NCI-H748 (cell line): Measurements from ENCODE around the gene KCNK1.

ENCODE experiments used
- DNase-seq: peaks from one replicate; lab custom pipeline; 2025; ENCODE audit not compliant: unreplicated experiment; lab: John Stamatoyannopoulos, UW

KCNK1 gene

DNA sequence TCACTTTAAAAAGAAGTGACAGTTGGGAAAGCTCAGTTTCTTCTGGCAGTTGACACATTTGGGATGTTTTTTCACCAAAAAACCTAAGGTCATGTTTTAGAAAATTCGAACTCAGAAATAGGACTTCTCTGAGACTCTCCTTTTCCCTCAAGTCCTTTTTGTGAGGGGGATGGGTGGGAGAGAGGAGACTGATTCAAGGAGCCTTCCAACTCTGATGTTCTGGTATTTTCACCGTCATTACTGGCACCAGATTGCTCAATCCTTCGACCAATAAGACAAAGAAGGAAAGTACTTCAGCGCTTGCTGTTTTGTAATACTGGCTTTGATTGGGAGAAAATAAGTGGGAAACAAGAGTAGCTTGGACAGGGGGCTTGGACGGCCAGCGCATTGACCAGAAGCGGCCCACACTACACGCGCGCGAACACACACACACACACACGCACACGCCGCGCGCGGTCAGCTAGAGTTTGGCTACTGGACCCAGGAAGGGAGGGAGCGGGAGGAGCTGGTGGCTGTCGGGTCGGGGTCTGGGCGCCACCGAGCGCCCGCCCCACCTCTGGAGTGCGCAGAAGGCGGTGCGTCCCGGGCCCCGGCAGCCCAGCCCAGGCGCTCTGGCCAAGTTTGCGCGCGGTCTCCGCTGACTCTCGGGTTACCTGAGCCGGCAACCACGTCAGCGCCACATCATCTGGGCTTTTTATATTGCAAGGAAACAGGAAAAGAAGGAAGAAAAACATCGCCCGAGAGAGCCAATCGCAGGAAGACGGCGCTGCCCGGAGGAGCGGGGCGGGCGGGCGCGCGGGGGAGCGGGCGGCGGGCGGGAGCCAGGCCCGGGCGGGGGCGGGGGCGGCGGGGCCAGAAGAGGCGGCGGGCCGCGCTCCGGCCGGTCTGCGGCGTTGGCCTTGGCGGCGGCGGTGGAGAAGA is at the start of gene KCNK1:
KCNK1 (plus strand) TSS at position 855 of the 921 bp plus-strand sequence; CDS start at position 921, 66 bp downstream.
- DNase-seq, result peak; percentile 65

DNA sequence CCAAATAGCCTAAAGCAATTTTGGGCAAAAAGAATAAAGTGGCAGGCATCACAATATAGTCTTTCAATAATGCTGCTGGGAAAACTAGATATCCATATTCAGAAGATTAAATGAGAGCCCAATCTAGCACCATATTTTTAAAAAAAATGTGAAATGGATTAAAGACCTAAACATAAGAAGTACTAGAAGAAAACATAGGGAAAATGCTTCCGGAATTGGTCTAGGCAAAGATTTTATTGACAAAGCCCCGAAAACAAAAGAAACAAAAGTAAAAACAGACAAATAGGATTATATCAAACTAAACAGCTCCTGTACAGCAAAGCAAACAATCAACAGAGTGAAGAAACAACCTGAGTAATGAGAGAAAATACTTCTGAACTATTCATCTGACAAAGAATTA is 48.6 kb upstream of the KCNK1 start:
- DNase-seq, result no peak

DNA sequence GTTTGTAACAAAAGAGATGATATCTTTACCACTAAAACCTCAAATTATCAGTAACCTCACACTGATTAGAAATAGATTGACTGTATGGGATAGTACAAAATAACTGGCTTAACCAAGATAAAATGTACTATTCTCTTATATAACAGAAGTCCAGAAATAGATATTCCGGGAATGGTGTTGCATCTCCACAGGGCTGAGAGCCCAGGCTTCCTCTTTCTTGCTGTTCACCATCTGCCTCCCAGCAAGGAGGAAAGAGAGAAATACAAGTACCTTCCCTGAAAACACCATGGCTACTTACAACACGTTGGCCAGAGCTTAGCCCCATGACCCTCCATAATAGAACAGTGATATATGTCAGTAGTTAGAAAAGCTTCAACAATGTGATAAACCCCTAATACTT is 47.0 kb upstream of the KCNK1 start:
- no peak for DNase-seq

DNA sequence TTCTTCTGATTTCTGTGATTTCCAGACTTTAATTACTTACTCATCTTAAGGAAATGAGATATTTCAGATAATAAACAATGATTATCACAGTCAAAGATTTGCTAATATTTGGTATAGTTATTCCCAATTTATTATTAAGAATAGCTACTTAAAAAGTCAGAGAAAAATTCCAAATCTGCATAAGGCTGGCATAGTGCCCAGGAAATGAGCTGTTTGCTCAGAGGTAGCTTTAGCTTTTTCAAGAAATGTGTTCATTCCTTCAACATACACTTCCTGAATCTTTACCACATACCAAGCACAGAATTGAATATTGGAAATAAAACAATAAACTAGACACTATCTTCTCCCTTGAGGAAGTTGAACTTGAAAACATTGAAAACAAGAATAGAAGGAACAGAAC is 44.3 kb upstream of the KCNK1 start:
- DNase-seq, result no peak

DNA sequence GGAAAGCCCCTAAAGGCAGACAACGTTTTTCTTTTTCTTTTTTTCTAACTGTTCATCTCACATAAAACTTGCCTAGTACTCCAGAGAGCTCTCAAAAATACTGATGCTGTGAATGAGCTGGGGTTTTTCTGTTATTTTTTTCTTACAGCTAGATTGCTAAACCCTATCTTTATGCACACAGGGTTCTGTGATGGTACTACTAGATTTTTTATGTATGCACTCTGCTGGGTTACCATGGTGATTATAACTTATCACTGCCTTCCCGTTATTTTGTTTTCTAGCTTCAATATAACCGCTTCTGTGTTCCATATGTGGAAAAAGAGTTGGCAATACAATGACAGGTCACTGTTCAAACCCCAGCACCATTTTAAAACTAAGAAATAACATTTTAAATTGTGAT is 43.7 kb upstream of the KCNK1 start:
- DNase-seq, result no peak

DNA sequence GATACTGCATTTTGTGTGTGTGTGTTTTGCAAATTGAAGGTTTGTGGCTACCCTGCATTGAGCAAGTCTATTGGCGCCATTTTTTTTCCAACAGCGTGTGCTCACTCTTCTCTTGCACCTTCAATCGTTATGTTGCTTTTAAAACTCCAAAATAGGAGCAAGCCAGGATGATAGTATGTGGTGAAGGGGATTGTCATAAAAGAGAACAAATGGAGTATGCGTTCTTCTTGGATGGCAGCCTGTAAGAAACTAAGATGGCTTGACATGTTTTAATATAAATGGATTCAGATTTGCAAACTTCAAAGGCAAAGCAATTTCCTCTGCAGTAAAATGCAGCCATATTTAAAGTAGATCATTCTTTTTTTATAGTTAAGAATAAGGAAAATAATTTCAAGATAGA is 43.2 kb upstream of the KCNK1 start:
- DNase-seq, result no peak

DNA sequence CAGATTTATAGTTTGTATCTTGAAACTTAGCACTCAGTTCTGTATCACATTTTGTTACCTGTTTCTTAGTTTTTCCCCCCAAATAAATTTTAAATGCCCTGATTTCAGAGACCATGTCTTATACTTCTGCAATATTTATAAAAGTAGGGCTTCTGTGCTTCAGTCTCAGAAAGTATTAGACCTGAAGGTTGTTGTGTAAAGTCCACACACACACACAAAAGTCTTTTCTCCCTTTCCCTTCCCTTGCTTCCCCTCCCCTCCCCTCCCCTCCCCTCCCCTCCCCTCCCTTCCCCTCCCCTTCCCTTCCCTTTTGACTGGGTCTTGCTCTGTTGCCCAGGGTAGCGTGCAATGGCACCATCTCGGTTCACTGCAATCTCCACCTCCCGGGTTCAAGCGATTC is 41.0 kb upstream of the KCNK1 start:
- no peak for DNase-seq

DNA sequence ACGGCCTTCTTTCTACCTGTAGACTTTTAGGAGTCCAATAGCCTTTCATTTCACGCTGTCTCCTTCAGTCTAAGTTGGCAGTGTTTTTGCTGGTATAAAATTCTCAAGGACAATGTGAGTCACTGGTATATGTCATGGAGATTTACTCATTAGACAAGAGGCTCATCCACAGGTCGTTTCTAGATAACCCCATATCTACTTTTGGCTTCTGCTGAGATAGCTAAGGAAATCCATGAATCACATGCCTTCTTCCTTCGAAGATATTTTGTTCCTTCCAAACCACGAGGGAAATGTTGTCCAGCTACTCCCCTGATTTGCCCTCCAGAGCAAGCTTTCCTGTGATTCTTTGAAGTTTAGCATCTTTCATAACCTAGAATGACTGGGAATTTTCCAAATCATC is 38.5 kb upstream of the KCNK1 start:
- DNase-seq, result no peak

DNA sequence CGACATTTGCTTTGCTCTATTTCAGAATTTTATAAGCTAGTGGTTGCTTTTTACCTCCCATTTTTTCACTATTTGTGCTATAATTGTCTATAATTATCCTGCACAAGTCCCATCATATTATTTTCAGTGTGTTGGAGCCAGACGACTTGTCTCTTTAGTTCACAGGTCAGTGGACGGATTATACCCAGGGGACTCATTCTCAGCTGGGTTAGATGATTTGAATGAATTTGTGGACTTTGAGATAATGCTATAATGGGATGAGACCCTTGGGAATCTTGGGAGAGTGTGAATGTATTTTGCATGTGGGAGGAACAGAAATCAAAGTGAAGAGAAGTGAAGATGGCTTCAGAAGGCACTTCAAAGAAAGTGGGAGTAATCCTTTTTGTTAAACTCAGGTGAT is 31.5 kb upstream of the KCNK1 start:
- DNase-seq, result no peak

DNA sequence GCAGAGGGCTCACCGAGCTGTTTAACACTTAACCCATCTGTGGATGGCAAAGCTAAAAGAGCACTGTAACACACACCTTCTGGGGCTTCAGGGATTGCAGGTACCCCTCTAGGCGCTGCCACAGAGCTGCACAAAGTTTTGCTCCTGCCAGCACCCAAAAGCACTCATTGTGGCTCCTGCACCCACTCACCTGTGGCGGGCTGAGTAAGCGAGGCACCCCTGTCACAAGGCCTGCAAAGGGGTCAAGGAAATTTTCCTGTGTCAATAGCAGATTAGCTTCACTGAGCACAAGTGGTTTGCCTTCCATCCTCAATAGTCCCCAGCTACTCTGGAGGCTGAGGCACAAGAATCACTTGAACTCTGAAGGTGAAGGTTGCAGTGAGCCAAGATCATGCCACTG is 29.5 kb upstream of the KCNK1 start:
- DNase-seq, result no peak

DNA sequence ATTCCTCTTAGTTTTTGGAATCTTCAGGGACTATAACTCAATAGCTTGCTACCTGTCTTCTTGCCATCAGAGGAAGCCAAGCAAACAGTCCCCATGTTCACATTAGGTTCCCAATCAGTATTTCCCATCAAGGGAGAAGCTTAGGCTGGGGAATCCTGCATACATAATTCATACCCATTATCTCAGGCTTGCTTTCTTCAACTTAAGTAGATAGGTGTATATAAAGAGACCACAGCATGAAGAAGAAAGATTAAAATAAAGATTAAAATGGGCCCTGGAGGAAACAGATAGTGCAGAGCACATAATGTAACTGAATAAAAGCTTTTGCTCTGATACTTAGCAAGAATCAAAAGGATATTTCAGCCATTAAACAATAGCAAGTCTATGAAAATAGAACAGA is 29.0 kb upstream of the KCNK1 start:
- no peak for DNase-seq

DNA sequence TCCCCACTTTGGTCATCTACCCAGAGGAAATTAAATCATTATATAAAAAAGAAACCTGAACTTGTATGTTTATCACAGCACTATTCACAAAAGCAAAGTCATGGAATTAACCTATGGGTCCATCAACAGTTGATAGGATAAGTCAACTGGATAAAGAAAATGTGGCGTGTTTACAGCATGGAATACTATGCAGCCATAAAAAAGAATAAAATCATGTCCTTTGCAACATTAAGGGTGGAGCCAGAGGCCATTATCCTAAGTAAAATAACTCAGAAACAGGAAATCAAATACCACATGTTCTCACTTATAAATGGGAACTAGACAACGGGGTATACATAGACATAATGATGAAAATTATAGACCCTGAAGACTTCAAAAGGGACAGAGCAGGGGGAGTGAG is 27.6 kb upstream of the KCNK1 start:
- no peak for DNase-seq

DNA sequence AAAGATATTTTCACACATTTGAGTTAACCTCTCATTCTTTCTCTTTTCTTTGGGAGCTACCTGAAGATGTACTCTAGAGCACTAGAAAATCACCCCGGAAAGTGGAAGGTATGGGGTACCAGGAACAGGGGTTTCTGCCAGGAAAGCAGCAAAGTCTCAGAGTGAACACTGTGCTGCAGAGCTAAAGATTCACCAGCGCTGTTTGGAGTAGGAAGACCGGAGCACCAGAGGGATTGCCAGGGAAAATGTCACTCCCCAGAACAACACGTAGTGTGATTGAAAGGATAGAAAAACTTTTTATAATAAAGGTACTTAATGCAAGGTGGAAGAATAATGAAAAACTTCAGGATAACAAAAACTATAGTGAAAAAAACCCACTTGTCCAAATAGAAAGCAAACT is 26.7 kb upstream of the KCNK1 start:
- DNase-seq, result no peak

DNA sequence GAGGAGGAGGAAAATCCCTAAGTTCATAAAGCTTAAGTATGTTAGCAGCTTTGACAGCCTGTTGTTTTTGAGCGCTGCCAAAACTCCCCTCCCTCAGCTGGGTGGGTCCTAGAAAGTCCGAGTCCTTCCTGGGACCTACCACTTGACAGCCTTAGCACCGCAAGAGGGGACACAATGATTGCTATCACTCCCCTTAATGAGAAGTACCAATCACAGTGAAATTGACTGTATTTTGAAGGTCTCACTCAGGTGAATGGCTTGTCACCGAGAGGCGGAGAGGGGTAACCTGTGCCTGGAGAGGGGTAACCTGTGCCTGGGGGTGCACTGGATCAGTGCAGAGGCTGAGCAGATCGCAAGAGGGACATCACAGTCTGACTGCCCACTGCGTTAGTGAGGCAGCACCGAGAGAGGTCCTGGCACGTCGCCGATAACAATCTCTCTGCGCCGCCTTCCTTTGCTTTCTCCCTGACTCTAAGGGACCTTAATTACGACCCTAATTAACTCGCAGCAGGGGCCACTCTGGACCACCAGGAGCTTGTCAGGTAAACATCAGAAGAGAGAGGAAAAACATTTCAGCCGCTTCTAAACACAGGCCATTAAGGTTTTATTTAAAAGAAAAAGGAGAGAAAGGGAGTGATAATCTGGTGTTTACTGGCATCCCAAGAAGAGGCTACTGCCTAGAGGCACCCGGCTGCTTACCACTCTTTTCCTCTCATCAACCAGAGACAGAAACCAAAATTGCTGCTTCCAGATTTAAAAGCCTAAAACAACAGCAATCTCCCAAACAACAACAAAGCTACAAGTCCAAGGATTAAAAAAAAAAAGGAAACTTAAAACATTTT is 25.7 kb upstream of the KCNK1 start:
- DNase-seq, result peak; percentile 51

DNA sequence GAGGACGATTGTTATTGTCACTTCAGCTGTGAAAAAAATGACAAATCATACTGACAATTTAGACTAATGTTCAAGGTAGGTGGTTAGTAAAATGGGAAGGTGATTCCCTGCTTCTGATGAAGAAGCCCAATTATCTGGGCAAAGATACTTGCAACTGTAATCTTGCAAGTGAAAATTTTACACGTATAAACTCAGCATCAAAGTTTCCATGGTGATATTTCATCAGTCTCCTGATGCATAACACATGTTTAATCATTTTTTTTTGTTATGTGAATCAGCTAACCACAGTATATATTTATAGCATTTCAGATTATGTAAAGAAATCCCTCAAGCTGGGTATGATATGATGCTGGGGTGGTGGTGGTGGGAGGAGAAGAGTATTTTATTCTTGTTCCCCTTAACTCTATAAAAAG is 16.4 kb upstream of the KCNK1 start:
- no peak for DNase-seq

DNA sequence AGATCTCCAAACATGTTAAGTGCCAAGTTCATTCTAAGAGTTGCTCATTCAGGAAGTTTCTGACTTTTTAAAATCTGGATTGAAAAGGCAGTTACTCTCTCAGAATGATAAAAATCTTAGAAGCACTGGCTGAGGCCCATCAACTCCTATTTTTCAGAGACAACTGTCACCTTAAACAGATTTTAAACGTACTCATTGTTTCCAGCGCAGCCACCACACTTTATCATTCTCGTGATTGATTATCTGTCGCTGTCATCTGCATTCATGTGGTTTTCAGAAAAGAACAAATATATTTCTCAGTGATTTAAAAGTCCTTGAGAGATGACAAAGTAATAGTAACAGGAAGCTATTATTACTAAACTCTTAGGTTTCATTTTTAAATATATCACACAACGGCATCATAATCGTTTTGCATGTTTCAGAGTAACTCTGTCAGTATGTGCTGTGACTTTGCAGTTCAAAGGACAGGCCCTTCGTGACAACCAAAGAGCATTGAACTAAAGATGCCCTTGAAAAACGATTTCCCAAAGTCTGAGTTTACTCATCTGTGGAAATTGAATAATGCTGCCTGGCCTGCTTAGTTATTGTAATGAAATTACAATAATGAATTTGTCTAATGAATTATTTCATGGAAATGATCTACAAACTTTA is 14.9 kb upstream of the KCNK1 start:
- DNase-seq, result no peak

DNA sequence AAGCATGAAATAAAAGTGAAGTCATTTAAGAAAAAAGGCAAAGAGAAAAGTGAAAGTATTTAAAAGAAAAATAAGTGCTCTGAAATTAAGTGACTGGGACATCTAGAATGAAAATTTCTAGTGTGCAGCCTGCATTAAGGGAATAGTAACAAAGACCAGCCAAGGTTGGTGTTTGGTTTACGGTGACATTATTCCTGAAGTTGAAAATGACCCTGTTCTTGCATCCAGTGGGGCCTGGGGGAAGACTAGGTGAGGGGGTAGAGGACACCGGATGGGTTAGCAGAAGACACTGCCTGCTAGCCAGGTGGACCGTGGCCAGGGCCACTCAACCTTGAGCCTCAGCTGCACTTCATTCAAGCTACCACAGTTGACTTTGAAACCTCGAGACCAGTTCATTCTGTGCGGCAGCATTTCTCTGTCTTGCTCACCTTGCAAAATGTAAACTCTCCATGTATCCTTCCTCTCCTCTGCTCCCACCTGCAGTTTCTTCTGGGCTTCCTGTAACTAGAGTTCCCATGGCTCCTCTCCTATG is 14.3 kb upstream of the KCNK1 start:
- no peak for DNase-seq

DNA sequence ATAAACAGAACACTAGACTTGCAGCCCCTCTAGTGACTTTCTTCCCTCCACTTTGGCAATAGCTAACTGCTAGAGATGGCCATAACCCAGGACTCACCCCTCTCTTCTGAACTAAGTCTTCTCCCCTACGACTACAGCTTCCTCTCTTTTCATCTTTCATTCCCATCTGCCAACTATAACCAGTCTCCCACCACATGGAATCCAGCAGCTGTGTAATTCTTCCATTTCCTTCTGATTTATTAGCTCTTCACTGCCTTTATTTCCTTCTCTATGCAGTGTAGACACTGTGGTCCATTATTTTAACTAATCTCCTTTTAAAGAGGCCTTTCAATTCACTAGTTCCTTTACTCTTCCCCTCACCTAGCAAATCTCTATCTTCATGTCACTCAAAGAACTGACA is 13.4 kb upstream of the KCNK1 start:
- no peak for DNase-seq

DNA sequence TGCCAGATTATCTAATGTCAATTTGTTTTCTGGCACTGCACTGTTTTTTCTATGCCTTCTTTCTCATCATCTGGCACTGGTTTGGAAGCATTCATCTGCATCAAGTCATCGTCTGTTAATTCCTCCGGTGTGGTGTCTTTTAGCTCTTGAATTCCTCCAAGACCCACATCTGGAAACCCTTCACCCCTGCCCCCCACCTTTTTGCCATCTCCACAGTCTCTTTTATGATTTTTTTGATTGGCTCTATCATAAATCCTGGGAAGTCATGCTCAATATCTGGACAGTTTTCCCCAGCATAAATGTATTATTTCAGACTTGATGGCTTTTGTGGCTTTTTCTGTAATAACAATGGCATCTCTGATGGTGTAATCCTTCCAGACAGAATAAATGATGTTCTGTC is 10.4 kb upstream of the KCNK1 start:
- DNase-seq, result no peak

DNA sequence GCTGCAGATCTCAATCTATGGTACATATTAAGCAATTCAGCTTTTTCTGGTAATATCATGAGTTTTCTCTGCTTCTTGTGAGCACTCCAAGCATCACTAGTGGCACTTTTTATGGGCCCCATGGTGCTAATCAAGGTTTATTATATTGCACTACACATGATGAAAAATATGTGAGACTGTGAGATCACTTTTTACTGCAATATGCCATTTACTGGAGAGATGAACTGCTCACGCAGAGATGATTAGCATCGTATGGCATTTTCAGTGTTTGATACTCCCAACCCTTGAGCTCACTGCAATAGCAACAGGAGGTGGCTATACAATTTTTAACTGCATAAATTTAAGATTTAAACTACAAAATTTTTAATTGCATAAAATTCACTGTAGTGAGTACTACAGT is 8.7 kb upstream of the KCNK1 start:
- no peak for DNase-seq

DNA sequence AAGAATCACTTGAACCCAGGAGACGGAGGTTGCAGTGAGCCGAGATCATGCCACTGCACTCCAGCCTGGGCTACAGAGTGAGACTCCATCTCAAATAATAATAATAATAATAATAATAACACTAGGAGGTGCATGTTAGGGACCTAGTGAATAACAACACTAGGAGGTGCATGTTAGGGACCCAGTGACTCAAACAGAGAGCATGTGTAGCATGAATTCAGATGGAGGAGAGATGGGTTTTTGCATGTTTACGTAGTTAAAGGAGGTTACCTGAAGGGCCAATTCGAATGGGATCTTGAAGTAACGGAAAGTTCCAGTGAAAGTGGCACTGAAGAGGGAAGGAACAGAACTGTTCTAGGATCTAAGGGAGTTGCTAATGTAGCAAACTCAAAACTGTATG is 7.1 kb upstream of the KCNK1 start:
- DNase-seq, result no peak
